Nephron (organoid): ENCODE measurements around the gene TNS2.
A peak's percentile ranks its signal among the peaks of the same experiment; 100 is the strongest.

Experiments used
- H3K27ac Mint-ChIP-seq, 3 experiments: 2 replicates each; pipeline ENCODE4 v1.8.0; 2020; ENCODE audit warnings: mixed read lengths in 3 of 3, mild to moderate bottlenecking in 2 of 3, moderate library complexity in 1 of 3
- H3K27me3 Mint-ChIP-seq: 2 replicates; pipeline ENCODE4 v1.8.0; 2021; ENCODE audit warnings: low read depth, mild to moderate bottlenecking, moderate library complexity, mixed read lengths
- H3K36me3 Mint-ChIP-seq: 2 replicates; pipeline ENCODE4 v1.8.0; 2020; ENCODE audit warnings: low read depth, mixed read lengths
- H3K4me1 Mint-ChIP-seq: 2 replicates; pipeline ENCODE4 v1.8.0; 2020; ENCODE audit warnings: mixed read lengths
- H3K4me3 Mint-ChIP-seq, 3 experiments: 2 replicates each; pipeline ENCODE4 v1.8.0; 2020; ENCODE audit warnings: mild to moderate bottlenecking in 3 of 3, mixed read lengths in 3 of 3, moderate library complexity in 2 of 3
- H3K9me3 Mint-ChIP-seq: 2 replicates; pipeline ENCODE4 v1.8.0; 2020; ENCODE audit warnings: mixed read lengths
- CTCF ChIP-seq, 3 experiments: fragments of 200-600 bp; sonication (generic); IDR thresholded peaks; one replicate each; pipeline ENCODE4 v1.5.0; 2021; ENCODE audit warnings: antibody characterized with exemption in 3 of 3; ENCODE audit not compliant: unreplicated experiment in 3 of 3

The TNS2 gene

DNA sequence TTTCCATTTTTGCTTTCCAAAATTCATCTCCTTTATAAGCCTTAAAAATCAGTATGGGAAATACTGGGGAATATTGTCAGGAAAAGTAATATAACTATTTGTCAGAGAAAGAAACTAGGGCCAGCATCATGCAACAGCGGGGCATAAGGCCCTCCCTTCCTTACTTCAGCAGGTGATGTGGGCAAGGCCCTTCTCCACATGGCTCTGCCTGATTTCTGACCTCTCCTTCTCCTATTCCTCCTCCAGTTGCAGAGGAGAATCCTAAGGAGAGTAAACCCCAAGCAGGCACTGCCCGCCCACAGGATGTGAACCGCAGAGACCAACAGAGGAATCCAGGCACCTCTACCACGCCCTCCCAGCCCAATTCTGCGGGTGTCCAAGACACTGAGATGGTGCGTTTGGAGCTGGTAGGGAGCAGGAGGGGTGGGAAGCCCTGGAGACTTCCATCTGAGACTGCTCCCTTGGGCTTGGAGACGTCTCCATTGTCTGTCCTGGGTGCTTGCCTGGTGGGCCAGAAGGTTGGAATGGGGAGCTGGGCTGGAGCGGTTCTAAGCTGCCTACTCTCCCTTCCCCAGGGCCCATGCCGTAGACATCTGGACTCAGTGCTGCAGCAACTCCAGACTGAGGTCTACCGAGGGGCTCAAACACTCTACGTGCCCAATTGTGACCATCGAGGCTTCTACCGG lies 50.7 kb downstream of the TNS2 start:
- no peaks in the 10 kb centered on the region for H3K36me3 Mint-ChIP-seq

DNA sequence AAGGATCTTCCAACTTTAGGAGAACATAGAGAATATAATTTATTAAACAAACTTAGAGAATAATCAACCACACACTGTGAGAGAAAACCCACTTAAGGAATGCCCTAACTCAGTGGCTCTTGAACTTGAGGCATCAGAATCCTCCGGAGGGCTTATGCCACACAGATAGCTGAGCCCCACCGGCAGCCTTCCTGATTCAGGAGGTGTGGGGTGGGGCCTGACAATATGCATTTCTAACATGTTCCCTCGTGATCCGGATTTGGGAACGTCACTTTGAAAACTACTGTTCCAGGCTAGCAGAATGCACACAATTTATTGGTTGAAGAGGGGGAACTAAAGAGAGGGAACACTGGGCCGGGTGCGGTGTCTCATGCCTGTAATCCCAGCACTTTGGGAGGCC lies 51.4 kb downstream of the TNS2 start:
- no peaks in the 10 kb centered on the region for H3K9me3 Mint-ChIP-seq
- peaks cover 27% of the 10 kb centered on the region for H3K27me3 Mint-ChIP-seq
- peak overlapping the region; percentile 44 to 86 (median 79) for H3K27ac Mint-ChIP-seq
- H3K4me1 Mint-ChIP-seq = peaks cover 37% of the 10 kb centered on the region
- H3K36me3 Mint-ChIP-seq = no peaks in the 10 kb centered on the region
- TF ChIP-seq CTCF (IDR thresholded peaks at IDR 0.05; ENCODE audit: unreplicated experiment in 3 of 3) = no peak
- peak overlapping the region in 2 of 3 experiments; percentile 15 to 19 for H3K4me3 Mint-ChIP-seq

More for the DNA sequence above, 50.7 kb downstream of the TNS2 start:
- peaks cover 40% of the 10 kb centered on the region for H3K4me1 Mint-ChIP-seq
- H3K27me3 Mint-ChIP-seq = peaks cover 26% of the 10 kb centered on the region
- H3K4me3 Mint-ChIP-seq = no peak overlapping the region
- no peaks in the 10 kb centered on the region for H3K9me3 Mint-ChIP-seq
- H3K27ac Mint-ChIP-seq = peak overlapping the region; percentile 44 to 86 (median 79)
- no peak for TF ChIP-seq CTCF (IDR thresholded peaks at IDR 0.05; ENCODE audit: unreplicated experiment in 3 of 3)

- Mint-ChIP-seq H3K36me3 (no peaks in the 10 kb centered on the region), H3K9me3 (peaks cover under 1% of the 10 kb centered on the region), H3K27ac (peak overlapping the region; percentile 83 to 96 (median 88)), H3K27me3 (peaks cover 18% of the 10 kb centered on the region), H3K4me1 (peaks cover 33% of the 10 kb centered on the region), H3K4me3 (peak overlapping the region; percentile 12 to 37 (median 35))
- TF ChIP-seq CTCF (IDR thresholded peaks at IDR 0.05; ENCODE audit: unreplicated experiment in 3 of 3) = no peak
Observed at GRCh38 chr12:53101931-53102781, 52.3 kb downstream of the TNS2 start.

- H3K9me3 Mint-ChIP-seq = peaks cover 2% of the 10 kb centered on the region
- TF ChIP-seq CTCF (IDR thresholded peaks at IDR 0.05; ENCODE audit: unreplicated experiment in 3 of 3) = no peak
- H3K4me1 Mint-ChIP-seq = peaks cover 31% of the 10 kb centered on the region
- H3K27me3 Mint-ChIP-seq = peaks cover 15% of the 10 kb centered on the region
- H3K36me3 Mint-ChIP-seq = no peaks in the 10 kb centered on the region
- peak within 1 kb of the TSS; percentile 12 to 37 (median 35) for H3K4me3 Mint-ChIP-seq
- peak within 1 kb of the TSS; percentile 83 to 96 (median 88) for H3K27ac Mint-ChIP-seq
Observed at GRCh38 chr12:53102883-53103807, 53.3 kb downstream of the TNS2 start, which contains the start of gene SOAT2. TSS of gene SOAT2 (plus strand) at chr12:53103486. CDS start at chr12:53103578, 92 bp downstream.

DNA sequence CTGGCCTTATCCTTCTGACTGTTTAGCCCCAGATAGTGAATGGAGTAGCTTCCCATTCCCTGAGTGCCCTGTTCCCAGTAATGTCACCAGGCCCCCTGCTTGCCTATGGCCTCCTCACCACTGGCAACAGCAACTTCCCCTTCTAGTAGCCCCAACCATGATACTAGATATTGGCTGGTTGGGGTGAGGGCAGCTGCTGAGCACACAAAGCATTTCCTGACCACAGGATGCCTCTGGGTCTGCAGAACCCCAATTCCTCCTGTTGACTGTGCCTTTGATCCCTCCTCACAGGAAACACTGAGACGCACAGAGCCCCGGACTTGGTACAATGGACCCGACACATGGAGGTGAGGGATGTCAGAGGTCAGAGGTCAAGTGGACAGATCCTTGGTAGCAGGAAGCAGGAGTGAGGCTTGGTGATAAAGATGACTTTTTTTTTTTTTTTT lies 54.0 kb downstream of the TNS2 start:
- Mint-ChIP-seq H3K4me1 (peaks cover 24% of the 10 kb centered on the region), H3K27ac (peak overlapping the region in 1 of 3 experiments; percentile 96), H3K4me3 (no peak overlapping the region), H3K36me3 (no peaks in the 10 kb centered on the region), H3K9me3 (peaks cover 2% of the 10 kb centered on the region), H3K27me3 (peaks cover 9% of the 10 kb centered on the region)
- TF ChIP-seq CTCF (IDR thresholded peaks at IDR 0.05; ENCODE audit: unreplicated experiment in 3 of 3) = no peak
